GM15510 (cell line): ENCODE data around the gene PKP4.

Experiments
- POLR2A ChIP-seq: IDR thresholded peaks from 3 replicates; pipeline ENCODE4 v1.6.1; 2011; ENCODE audit warnings: borderline replicate concordance; ENCODE audit not compliant: insufficient read length; ENCODE audit errors: extremely low read depth

PKP4 gene

GRCh38 chr2:158456309-158457066 is at the start of gene PKP4, which contains the start of gene CCDC148:
PKP4 (plus strand) TSS chr2:158456952; CDS start chr2:158533185, 76,233 bp downstream.
CCDC148 (minus strand) TSS chr2:158456753; CDS start chr2:158456439, 314 bp downstream.
- peak; percentile 59 for TF ChIP-seq POLR2A

- no peak for TF ChIP-seq POLR2A
Observed at GRCh38 chr2:158407031-158407430, 49.7 kb upstream of the PKP4 start.

- no peak for TF ChIP-seq POLR2A
Observed at GRCh38 chr2:158410132-158410531, 46.6 kb upstream of the PKP4 start.

- TF ChIP-seq POLR2A = no peak
Observed at GRCh38 chr2:158411748-158412147, 45.0 kb upstream of the PKP4 start.

- TF ChIP-seq POLR2A = no peak
Observed at GRCh38 chr2:158412206-158412605, 44.5 kb upstream of the PKP4 start.

- no peak for TF ChIP-seq POLR2A
Observed at GRCh38 chr2:158413581-158413980, 43.2 kb upstream of the PKP4 start.

- no peak for TF ChIP-seq POLR2A
Observed at GRCh38 chr2:158414538-158414937, 42.2 kb upstream of the PKP4 start.

- TF ChIP-seq POLR2A = no peak
Observed at GRCh38 chr2:158432117-158432516, 24.6 kb upstream of the PKP4 start.

GRCh38 chr2:158443606-158444005 is 13.1 kb upstream of the PKP4 start:
- no peak for TF ChIP-seq POLR2A

GRCh38 chr2:158457092-158457825 is 507 bp downstream of the PKP4 start:
- no peak for TF ChIP-seq POLR2A

- TF ChIP-seq POLR2A = no peak
Observed at GRCh38 chr2:158457826-158458616, 1.3 kb downstream of the PKP4 start.

GRCh38 chr2:158458617-158458920 is 1.8 kb downstream of the PKP4 start:
- TF ChIP-seq POLR2A = no peak

GRCh38 chr2:158459161-158460003 is 2.6 kb downstream of the PKP4 start:
- TF ChIP-seq POLR2A = no peak

- TF ChIP-seq POLR2A = no peak
Observed at GRCh38 chr2:158460632-158461297, 4.0 kb downstream of the PKP4 start.
